HG03439 (cell line): Measurements from ENCODE around the gene OCEL1.

Source experiments
- ATAC-seq: cut with Tn5 transposase; IDR thresholded peaks from one replicate; pipeline ENCODE4 v1.9.1; 2021; ENCODE audit warnings: mild to moderate bottlenecking, moderate library complexity; ENCODE audit not compliant: unreplicated experiment

OCEL1 gene

GRCh38 chr19:17209126-17210036 is 16.6 kb upstream of the OCEL1 start:
- no peak for ATAC-seq

DNA sequence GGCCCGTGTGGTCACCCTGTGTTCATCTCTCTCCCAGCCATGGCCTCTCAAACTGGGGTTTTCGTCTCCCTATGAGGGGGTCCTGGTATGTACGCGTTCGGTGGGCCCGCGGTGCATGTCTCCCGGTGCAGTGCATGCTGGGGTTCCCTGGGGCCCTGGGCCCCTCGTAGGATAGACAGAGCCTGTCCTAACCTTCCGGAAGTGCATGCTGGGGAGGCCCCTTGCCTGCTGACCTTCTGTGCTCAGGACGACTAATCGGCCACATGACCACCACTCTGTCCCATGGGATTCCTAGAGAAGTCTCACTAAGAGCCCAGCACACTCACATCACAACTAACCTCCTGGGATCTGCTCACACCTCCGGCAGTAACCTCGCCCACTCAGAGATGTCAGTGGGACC is 15.7 kb upstream of the OCEL1 start:
- no peak for ATAC-seq

GRCh38 chr19:17211547-17212446 is 14.2 kb upstream of the OCEL1 start:
- no peak for ATAC-seq

- ATAC-seq, result no peak
These were observed 12.7 kb upstream of the OCEL1 start for GRCh38 chr19:17213334-17213733.

DNA sequence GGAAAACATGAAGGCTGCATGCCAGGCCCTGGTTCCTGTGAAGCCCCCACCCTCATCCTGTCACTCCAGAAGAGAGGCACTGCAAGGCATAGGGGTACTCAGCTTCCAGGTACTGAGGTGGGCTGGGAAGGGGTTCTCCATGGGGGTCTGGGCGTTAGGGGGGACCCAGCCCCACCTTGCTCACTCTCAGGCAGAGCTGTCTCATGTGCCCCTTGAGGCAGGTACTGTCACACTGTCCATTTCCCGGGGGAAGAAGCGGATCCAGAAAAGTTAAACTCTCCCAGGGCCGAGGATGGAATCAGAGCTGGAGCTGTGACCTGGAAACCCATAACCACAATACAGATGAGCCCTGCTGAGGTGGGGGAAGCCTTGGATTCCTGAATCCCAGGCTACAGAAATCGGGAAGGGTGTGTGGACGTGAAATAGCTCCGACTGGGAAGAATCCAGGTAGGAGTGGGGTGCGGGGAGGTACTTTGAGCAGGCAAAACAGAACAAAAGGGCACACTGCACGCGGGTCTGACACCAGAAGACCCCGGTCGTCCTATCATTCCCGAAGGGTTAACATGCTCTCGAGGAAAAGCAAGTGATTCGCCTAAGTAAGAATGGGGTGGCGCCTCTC is 11.4 kb upstream of the OCEL1 start:
- ATAC-seq, result no peak

GRCh38 chr19:17215127-17215971 is 10.7 kb upstream of the OCEL1 start, which contains the start of gene USE1:
Gene USE1 (plus strand): TSS chr19:17215357. CDS start chr19:17215406, 49 bp downstream.
- ATAC-seq, result peak; percentile 70

DNA sequence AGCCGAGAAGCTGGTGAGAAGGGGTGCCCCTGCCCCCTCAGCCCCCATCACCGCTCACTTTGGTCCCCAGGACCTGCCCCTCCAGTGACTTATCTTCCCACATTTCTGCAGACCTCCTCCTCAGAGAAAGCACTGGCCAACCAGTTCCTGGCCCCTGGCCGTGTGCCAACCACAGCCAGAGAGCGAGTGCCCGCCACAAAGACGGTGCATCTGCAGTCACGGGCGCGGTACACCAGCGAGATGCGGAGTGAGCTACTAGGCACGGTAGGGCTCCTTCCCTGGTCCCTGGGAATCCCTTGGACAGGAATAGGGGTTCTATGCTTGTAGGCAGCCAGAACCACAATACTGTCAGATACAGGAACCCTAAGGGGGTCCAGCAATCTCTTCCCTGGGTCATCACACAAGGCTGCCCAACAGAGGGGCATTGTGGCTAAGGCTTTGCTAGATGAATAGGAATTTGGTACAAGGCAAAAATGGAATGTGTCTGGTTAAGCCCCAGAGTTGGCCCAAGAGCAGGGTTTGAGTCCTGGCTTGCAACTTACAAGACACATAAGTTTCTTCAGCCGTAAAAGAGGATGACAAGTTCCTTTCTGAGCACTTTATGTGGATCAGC is 9.9 kb upstream of the OCEL1 start:
- no peak for ATAC-seq

- ATAC-seq, result no peak
These were observed 6.7 kb upstream of the OCEL1 start for GRCh38 chr19:17219286-17219685.

- no peak for ATAC-seq
These were observed 5.7 kb upstream of the OCEL1 start for GRCh38 chr19:17220207-17220758.

- ATAC-seq, result no peak
These were observed 973 bp upstream of the OCEL1 start for GRCh38 chr19:17225053-17225452.

GRCh38 chr19:17227798-17228367 is 1.9 kb downstream of the OCEL1 start:
- no peak for ATAC-seq

- ATAC-seq, result no peak
These were observed 3.9 kb downstream of the OCEL1 start for GRCh38 chr19:17229890-17230289.

DNA sequence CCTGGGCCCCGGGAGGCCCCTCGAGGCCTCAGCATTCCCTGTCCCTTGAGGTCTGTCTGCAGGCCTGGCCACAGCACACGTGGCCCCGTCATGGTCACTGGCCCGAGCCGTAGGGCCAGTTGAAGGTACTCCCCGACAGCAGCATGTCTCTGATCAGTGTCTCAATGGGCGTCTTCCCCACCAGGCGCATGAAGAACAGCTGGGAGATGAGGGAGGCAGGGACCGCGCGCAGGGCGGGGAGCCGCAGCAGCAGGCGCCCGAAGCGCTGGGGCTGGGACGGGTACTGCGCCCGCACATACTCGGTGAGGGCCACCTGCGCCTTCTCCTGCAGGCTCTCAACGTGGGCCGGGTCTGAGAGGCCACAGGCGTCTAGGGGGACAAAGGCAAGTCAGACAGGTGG is 6.2 kb downstream of the OCEL1 start:
- ATAC-seq, result no peak

- peak; percentile 54 for ATAC-seq
These were observed 8.9 kb downstream of the OCEL1 start for GRCh38 chr19:17234911-17235299.

GRCh38 chr19:17235300-17235970 is 9.4 kb downstream of the OCEL1 start:
- peak; percentile 60 for ATAC-seq

GRCh38 chr19:17235971-17236777 is 10.1 kb downstream of the OCEL1 start:
- ATAC-seq, result no peak

DNA sequence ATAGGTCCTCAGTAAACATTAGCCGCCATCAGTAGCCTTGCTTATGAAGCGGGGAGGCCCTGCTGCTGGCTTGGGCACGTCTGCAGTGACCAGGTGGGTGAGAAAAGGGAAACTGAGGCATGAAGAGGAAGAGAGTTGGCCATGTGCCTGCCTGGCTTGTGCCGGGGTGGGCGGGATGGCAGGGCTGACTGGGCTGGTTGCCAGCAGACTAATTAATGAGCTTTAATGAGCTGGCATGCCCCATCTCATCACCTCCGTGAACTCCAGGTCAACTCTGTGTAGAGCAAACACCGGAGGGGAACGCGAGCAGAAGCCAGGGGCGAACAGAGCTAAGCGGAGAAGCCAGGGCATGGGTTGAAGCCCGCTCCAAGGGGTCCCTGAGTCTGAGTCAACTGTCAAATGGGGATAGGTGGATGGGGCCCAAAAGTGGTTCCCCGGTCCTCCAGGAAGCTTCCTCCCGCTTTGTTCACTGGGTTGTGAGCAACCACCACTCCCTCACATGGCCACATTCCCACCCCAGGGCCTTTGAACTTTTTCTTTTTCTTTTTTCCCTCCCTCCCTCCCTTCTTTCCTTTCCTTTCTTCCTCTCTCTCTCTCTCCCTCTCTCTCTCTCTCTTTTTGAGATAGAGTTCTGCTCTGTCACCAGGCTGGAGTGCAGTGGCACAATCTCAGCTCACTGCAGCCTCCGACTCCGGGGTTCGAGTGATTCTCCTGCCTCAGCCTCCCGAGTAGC is 11.0 kb downstream of the OCEL1 start:
- ATAC-seq, result no peak
